Stimulated activated naive CD8-positive, alpha-beta T cell treated with anti-CD3 and anti-CD28 coated beads, Interleukin-15, amount 100 ng/mL, for 72 hours (primary cell): ENCODE data around the gene NLRP3.
"Not testable (repeated sequence)": the region's sequence is repeated elsewhere in the genome, so short reads cannot be mapped to it uniquely, and the experiment has no call there.

Experiments
- ATAC-seq: fragments of 150-1000 bp; cut with Tn5 transposase; 2 replicates; pipeline ENCODE4 v1.10.0; 2021; ENCODE audit warnings: mild to moderate bottlenecking, moderate library complexity
- DNase-seq, 2 donors: peaks; one replicate each; pipeline ENCODE4 v3.0.0; 2021 to 2022
- H3K27ac Mint-ChIP-seq, 2 donors: one replicate each; pipeline ENCODE4 v1.8.0; 2022; ENCODE audit warnings: mild to moderate bottlenecking in 2 of 2, mixed read lengths in 2 of 2, moderate library complexity in 2 of 2
- H3K27me3 Mint-ChIP-seq: one replicate; pipeline ENCODE4 v1.8.0; 2022; ENCODE audit warnings: mixed read lengths
- H3K4me1 Mint-ChIP-seq: one replicate; pipeline ENCODE4 v1.8.0; 2022; ENCODE audit warnings: mild to moderate bottlenecking, mixed read lengths
- H3K4me3 Mint-ChIP-seq, 2 donors: one replicate each; pipeline ENCODE4 v1.8.0; 2022; ENCODE audit warnings: mild to moderate bottlenecking in 2 of 2, mixed read lengths in 2 of 2, moderate library complexity in 1 of 2
- H3K9me3 Mint-ChIP-seq, 2 donors: one replicate each; pipeline ENCODE4 v1.8.0; 2022; ENCODE audit warnings: mixed read lengths in 2 of 2

The NLRP3 gene

DNA sequence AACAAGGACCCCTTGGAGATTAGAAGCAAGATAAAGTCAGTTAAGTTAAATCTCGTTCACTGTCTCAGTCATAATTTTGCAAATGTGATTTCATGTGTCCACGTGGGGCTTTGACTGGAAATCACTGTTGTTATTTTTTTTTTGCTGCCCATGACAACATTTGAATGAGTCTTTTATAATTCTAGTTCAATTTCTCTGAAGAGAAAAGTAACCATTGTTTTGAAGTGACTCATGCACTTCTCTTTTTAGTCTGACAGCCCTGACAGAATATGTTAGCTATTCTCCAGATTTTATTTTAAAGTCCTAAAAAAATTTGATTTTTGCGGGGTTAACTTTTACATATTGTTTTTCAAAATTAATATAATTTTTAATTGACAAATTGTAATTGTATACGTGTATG lies 30.7 kb upstream of the NLRP3 start:
- Mint-ChIP-seq H3K9me3 (peaks cover 17 to 19% of the 10 kb centered on the region in 2 donors), H3K4me1 (peaks cover 13% of the 10 kb centered on the region), H3K27ac (no peak overlapping the region), H3K4me3 (no peak overlapping the region), H3K27me3 (peaks cover 21% of the 10 kb centered on the region)
- ATAC-seq (no peak), DNase-seq (no peak)

GRCh38 chr1:247386217-247386616 lies 29.8 kb upstream of the NLRP3 start:
- Mint-ChIP-seq H3K27me3 (peaks cover 21% of the 10 kb centered on the region), H3K27ac (peak overlapping the region in 1 of 2 donors; percentile 40), H3K9me3 (peaks cover 17 to 19% of the 10 kb centered on the region in 2 donors), H3K4me1 (peaks cover 21% of the 10 kb centered on the region), H3K4me3 (no peak overlapping the region)
- DNase-seq (peak in 1 of 2 donors; percentile 36), ATAC-seq (peak; percentile 38)

DNA sequence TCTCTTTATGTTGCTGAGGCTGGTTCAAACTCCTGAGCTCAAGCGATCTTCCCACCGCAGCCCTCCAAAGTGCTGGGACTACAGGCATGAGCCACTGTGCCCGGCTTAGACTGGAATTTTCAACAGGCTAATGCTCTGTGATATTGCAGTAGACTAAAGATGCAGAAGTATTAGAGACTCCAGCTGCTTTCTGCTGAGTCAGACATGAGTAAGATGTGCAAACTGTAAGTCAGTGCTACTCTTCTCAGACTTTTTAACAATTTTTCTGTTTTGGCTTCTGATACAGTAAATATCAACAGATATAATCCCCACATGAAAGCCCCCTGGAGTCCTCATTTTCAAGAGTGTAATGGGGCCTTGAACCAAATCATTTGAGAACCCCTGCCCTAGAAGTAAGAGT lies 29.3 kb upstream of the NLRP3 start:
- H3K27ac Mint-ChIP-seq = no peak overlapping the region
- peaks cover 17 to 19% of the 10 kb centered on the region in 2 donors for H3K9me3 Mint-ChIP-seq
- DNase-seq (no peak), ATAC-seq (no peak)
- H3K4me1 Mint-ChIP-seq = peaks cover 21% of the 10 kb centered on the region
- peaks cover 21% of the 10 kb centered on the region for H3K27me3 Mint-ChIP-seq
- no peak overlapping the region for H3K4me3 Mint-ChIP-seq

DNA sequence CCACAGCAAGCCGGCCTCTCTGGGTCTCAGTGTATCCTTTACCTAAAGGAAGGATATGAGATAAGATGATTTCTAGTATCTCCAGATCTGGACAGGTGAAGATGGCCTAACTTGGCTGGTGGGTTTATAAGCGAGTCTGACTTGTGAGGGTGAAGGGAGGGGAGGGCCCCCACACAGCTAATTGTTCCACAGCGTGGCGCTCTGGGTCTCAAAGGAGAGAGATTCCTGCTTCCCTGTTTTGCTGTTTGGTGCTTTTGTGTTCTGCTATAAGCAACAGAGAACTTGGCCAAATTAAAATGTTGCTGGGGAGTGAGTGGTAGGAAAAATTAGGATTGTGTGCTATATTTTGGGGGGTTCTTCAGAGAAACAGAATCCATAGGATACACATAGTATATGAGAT lies 28.9 kb upstream of the NLRP3 start:
- Mint-ChIP-seq H3K27me3 (peaks cover 21% of the 10 kb centered on the region), H3K27ac (no peak overlapping the region), H3K4me1 (peaks cover 21% of the 10 kb centered on the region), H3K9me3 (peaks cover 17 to 19% of the 10 kb centered on the region in 2 donors), H3K4me3 (no peak overlapping the region)
- no peak for DNase-seq
- no peak for ATAC-seq

- DNase-seq (no peak), ATAC-seq (no peak)
- Mint-ChIP-seq H3K9me3 (peaks cover 17 to 19% of the 10 kb centered on the region in 2 donors), H3K4me3 (no peak overlapping the region), H3K4me1 (peaks cover 21% of the 10 kb centered on the region), H3K27ac (no peak overlapping the region), H3K27me3 (peaks cover 21% of the 10 kb centered on the region)
Observed at GRCh38 chr1:247387565-247387964, 28.4 kb upstream of the NLRP3 start.

- H3K27ac Mint-ChIP-seq = peak overlapping the region in 1 of 2 donors; percentile 43
- ATAC-seq = peak; percentile 100
- H3K4me3 Mint-ChIP-seq = peak overlapping the region; percentile 62 to 70
- DNase-seq = peak; percentile 81 to 87
- H3K27me3 Mint-ChIP-seq = peaks cover 13% of the 10 kb centered on the region
- no peaks in the 10 kb centered on the region for H3K9me3 Mint-ChIP-seq
- peaks cover 21% of the 10 kb centered on the region for H3K4me1 Mint-ChIP-seq
Observed at GRCh38 chr1:247390116-247390791, 25.7 kb upstream of the NLRP3 start.

GRCh38 chr1:247390996-247391395 lies 25.0 kb upstream of the NLRP3 start:
- DNase-seq = no peak
- Mint-ChIP-seq H3K27me3 (peaks cover 13% of the 10 kb centered on the region), H3K27ac (no peak overlapping the region), H3K4me1 (peaks cover 21% of the 10 kb centered on the region), H3K9me3 (no peaks in the 10 kb centered on the region), H3K4me3 (no peak overlapping the region)
- ATAC-seq = no peak

DNA sequence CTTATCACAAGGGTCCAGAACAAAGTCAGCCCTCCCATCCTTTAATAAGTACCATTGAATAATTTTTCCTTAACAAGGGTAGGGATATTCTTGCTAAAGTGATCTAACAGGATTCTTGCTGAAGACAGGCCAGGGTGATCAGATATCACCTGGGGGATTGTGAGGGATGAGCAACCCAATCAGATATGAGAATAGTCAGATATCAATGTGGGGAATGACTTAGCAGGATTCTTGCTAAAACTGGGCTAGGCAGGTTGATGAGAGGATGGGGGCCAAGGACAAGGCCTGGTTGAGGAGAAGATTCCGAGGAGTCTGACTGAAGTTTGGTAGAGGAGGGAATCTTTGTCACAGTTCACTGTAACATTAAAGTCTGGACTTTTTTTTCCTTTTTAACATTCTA lies 23.9 kb upstream of the NLRP3 start:
- H3K4me3 Mint-ChIP-seq = no peak overlapping the region
- H3K27ac Mint-ChIP-seq = no peak overlapping the region
- peaks cover 13% of the 10 kb centered on the region for H3K27me3 Mint-ChIP-seq
- ATAC-seq = no peak
- DNase-seq = no peak
- no peaks in the 10 kb centered on the region for H3K9me3 Mint-ChIP-seq
- peaks cover 14% of the 10 kb centered on the region for H3K4me1 Mint-ChIP-seq

DNA sequence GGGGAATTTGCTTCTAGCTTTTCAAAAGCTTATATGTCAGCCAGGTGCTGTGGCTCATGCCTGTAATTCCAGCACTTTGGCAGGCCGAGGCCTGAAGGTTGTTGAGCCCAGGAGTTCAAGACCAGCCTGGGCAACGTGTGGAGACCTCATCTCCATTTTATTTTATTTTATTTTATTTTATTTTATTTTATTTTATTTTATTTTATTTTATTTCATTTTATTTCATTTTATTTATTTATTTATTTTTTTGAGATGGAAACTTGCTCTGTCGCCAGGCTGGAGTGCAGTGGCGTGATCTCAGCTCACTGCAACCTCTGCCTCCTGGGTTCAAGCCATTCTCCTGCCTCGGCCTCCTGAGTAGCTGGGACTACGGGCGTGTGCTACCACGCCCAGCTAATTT lies 20.9 kb upstream of the NLRP3 start:
- not testable (repeated sequence) for ATAC-seq, H3K27ac Mint-ChIP-seq, H3K27me3 Mint-ChIP-seq, H3K4me3 Mint-ChIP-seq, DNase-seq, H3K9me3 Mint-ChIP-seq
- H3K4me1 Mint-ChIP-seq = peaks cover 10% of the 10 kb centered on the region

DNA sequence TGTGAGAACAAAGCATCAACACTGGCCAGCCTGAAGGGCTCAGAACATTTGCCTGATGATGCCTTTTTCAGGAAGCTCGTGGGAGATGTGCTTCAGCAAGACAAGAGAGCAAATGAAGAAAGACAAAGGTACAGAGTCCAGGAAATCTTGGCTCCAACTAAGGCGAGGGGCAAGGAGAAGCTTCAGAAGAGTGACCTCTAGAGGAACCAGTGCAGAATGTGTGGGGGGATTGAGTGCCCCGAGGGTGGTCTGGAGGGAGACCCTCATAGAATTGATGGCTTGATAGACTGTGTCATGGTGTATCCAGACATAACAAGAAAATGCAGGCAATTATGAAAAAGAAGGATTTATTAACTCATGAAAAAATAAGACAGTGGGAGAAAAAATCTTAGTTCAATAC lies 15.3 kb upstream of the NLRP3 start:
- H3K27ac Mint-ChIP-seq = no peak overlapping the region
- DNase-seq (no peak), ATAC-seq (no peak)
- H3K27me3 Mint-ChIP-seq = peaks cover 8% of the 10 kb centered on the region
- H3K4me1 Mint-ChIP-seq = no peaks in the 10 kb centered on the region
- no peak overlapping the region for H3K4me3 Mint-ChIP-seq
- H3K9me3 Mint-ChIP-seq = no peaks in the 10 kb centered on the region

- peaks cover 8% of the 10 kb centered on the region for H3K27me3 Mint-ChIP-seq
- H3K4me3 Mint-ChIP-seq = no peak overlapping the region
- DNase-seq (no peak), ATAC-seq (no peak)
- no peak overlapping the region for H3K27ac Mint-ChIP-seq
- no peaks in the 10 kb centered on the region for H3K9me3 Mint-ChIP-seq
- H3K4me1 Mint-ChIP-seq = peaks cover 1% of the 10 kb centered on the region
Observed at GRCh38 chr1:247401310-247402119, 14.5 kb upstream of the NLRP3 start.

- Mint-ChIP-seq H3K4me1 (peaks cover 8% of the 10 kb centered on the region), H3K27me3 (peaks cover 8% of the 10 kb centered on the region)
Observed at GRCh38 chr1:247402120-247402675, 13.8 kb upstream of the NLRP3 start.

GRCh38 chr1:247406014-247406656 lies 9.8 kb upstream of the NLRP3 start:
- ATAC-seq = no peak
- no peak for DNase-seq
- Mint-ChIP-seq H3K27ac (no peak overlapping the region), H3K9me3 (no peaks in the 10 kb centered on the region), H3K27me3 (no peaks in the 10 kb centered on the region), H3K4me3 (no peak overlapping the region), H3K4me1 (peaks cover 43% of the 10 kb centered on the region)

More at GRCh38 chr1:247402120-247402675, 13.8 kb upstream of the NLRP3 start:
- Mint-ChIP-seq H3K27ac (no peak overlapping the region), H3K4me3 (no peak overlapping the region), H3K9me3 (no peaks in the 10 kb centered on the region)
- ATAC-seq = no peak
- no peak for DNase-seq

GRCh38 chr1:247407180-247407616 lies 8.8 kb upstream of the NLRP3 start:
- DNase-seq (peak; percentile 50 to 79), ATAC-seq (peak; percentile 89)
- Mint-ChIP-seq H3K9me3 (no peaks in the 10 kb centered on the region), H3K4me3 (peak overlapping the region; percentile 61 to 69), H3K27ac (no peak overlapping the region), H3K4me1 (peaks cover 43% of the 10 kb centered on the region), H3K27me3 (no peaks in the 10 kb centered on the region)

- DNase-seq (no peak), ATAC-seq (no peak)
- no peaks in the 10 kb centered on the region for H3K9me3 Mint-ChIP-seq
- H3K27ac Mint-ChIP-seq = peak overlapping the region in 1 of 2 donors; percentile 28
- H3K4me1 Mint-ChIP-seq = peaks cover 43% of the 10 kb centered on the region
- H3K27me3 Mint-ChIP-seq = no peaks in the 10 kb centered on the region
- H3K4me3 Mint-ChIP-seq = peak overlapping the region; percentile 44 to 54
Observed at GRCh38 chr1:247408100-247408499, 7.9 kb upstream of the NLRP3 start.
